ENCODE data around the gene SLC35A5.

DNA sequence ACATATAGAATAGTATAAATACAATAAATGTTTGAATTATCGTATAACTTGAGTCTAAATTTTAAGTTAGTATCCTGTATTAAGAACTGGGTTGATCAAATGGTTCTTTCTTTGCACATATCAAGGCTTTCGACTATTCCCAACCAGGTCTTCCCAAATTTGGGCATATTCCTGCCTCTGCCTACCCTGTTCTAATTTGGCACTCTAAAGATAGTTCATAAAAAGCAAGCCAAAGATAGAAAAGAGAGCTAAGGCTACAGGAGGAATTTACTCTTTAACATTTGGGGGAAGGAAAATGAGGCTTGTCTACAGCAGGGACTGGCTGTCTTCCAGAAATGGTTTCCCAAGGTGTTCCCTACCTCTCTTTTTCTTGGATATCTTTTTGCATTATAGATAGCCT is 36.1 kb downstream of the SLC35A5 start:
- TF ChIP-seq CTCF (IDR thresholded peaks at IDR 0.05) (no peak), POLR2A (IDR thresholded peaks at IDR 0.05) (no peak), POLR2AphosphoS5 (IDR thresholded peaks at IDR 0.05) (no peak)

Measured in upper lobe of left lung (tissue), 4 donors.